Prostate gland (tissue), 2 donors: ENCODE data around the gene IREB2. TPM values are rescaled to one million over a fixed set of nuclear protein-coding genes. Genes with fewer than 3 reads are reported as not detected.

ENCODE experiments used
- DNase-seq: peaks from one replicate; pipeline ENCODE4 v3.0.0-alpha.2; 2019; ENCODE audit warnings: low spot score
- H3K27ac ChIP-seq, 2 donors: fragments of 200-600 bp; sonication (generic); 2 replicates each; pipeline ENCODE4 v1.5.1; 2017 to 2019
- H3K27me3 ChIP-seq: fragments of 200-600 bp; sonication (generic); replicated peaks from 2 replicates; pipeline ENCODE4 v1.5.1; 2019; ENCODE audit not compliant: insufficient read depth
- H3K36me3 ChIP-seq, 2 donors: fragments of 200-600 bp; sonication (generic); 1 replicate in 1 of 2; 2 replicates in 1 of 2; pipeline versions ENCODE4 v1.5.1 to v1.8.1; 2017 to 2019
- H3K4me1 ChIP-seq: fragments of 200-600 bp; sonication (generic); replicated peaks from 2 replicates; pipeline ENCODE4 v1.5.1; 2019
- H3K4me3 ChIP-seq, 2 donors: fragments of 200-600 bp; sonication (generic); 2 replicates each; pipeline ENCODE4 v1.5.1; 2017 to 2019
- H3K9me3 ChIP-seq: fragments of 200-600 bp; sonication (generic); 2 replicates; pipeline ENCODE4 v1.5.1; 2017
- POLR2A ChIP-seq: fragments of 450-650 bp; IDR thresholded peaks from one replicate; pipeline ENCODE4 v1.6.1; 2016; ENCODE audit warnings: antibody characterized with exemption, mild to moderate bottlenecking
- POLR2AphosphoS5 ChIP-seq: sonication (generic); formaldehyde crosslinking; IDR thresholded peaks from one replicate; pipeline ENCODE4 v1.6.1; 2017; ENCODE audit warnings: antibody characterized with exemption
- WGBS: methylation state at CpG from one replicate; pipeline ENCODE4 v1.1.5; 2018; 5-methylcytosine and 5-hydroxymethylcytosine counted together
- intact Hi-C: fragments of 100-400 bp; cut with DNase I; formaldehyde crosslinking; loops from one replicate; pipeline ENCODE4 v1.14.2; 2022
- total RNA-seq, 2 donors: library from RNA; depleted of rRNA; stranded (reverse); fragments of >200 nt; gene quantifications; one replicate each; pipeline ENCODE4 v1.1.0, GENCODE V29; 2016
- TF ChIP-seq, protein P1 (sequence below), 4 experiments: fragments of 200-600 bp in 2 of 4; fragments of 450-650 bp in 2 of 4; sonication (generic) in 2 of 4; IDR thresholded peaks; 1 replicate in 3 of 4; 2 replicates in 1 of 4; pipeline ENCODE4 v1.5.1; 2016 to 2019; ENCODE audit warnings: antibody characterized with exemption in 4 of 4, mild to moderate bottlenecking in 2 of 4, moderate library complexity in 2 of 4

The IREB2 gene
- total RNA-seq, 2 donors from 2014 or later = 30.5 to 39.0 TPM

DNA sequence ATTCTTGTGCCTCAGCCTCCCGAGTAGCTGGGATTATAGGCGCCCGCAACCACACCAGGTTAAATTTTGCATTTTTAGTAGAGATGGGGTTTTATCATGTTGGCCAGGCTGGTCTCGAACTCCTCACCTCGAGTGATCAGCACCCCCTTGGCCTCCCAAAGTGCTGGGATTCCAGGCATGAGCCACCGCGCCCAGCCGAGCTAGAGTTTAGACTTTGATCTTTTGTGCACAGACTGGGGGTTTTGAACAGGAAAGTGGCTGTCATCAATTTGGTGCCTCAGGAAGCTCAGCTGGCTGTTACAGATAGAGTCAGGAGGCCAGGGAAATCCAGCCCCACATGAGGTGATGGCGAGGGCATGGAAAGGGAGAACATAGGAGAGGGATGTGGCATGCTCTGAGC lies 19.3 kb upstream of the IREB2 start:
- DNase-seq = no peak
- no peak overlapping the region for H3K27ac ChIP-seq
- 81% methylated on average over 9 of the region's 9 CpGs for WGBS
- TF ChIP-seq, protein P1, sequence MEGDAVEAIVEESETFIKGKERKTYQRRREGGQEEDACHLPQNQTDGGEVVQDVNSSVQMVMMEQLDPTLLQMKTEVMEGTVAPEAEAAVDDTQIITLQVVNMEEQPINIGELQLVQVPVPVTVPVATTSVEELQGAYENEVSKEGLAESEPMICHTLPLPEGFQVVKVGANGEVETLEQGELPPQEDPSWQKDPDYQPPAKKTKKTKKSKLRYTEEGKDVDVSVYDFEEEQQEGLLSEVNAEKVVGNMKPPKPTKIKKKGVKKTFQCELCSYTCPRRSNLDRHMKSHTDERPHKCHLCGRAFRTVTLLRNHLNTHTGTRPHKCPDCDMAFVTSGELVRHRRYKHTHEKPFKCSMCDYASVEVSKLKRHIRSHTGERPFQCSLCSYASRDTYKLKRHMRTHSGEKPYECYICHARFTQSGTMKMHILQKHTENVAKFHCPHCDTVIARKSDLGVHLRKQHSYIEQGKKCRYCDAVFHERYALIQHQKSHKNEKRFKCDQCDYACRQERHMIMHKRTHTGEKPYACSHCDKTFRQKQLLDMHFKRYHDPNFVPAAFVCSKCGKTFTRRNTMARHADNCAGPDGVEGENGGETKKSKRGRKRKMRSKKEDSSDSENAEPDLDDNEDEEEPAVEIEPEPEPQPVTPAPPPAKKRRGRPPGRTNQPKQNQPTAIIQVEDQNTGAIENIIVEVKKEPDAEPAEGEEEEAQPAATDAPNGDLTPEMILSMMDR (IDR thresholded peaks at IDR 0.05) = no peak
- no peak for TF ChIP-seq POLR2A
- no peak for TF ChIP-seq POLR2AphosphoS5
- no peaks in the 10 kb centered on the region for H3K4me1 ChIP-seq
- intact Hi-C loops = no loop called here
- no peaks in the 10 kb centered on the region for H3K9me3 ChIP-seq
- no peaks in the 10 kb centered on the region for H3K36me3 ChIP-seq
- no peaks in the 10 kb centered on the region for H3K27me3 ChIP-seq
- no peak overlapping the region for H3K4me3 ChIP-seq

DNA sequence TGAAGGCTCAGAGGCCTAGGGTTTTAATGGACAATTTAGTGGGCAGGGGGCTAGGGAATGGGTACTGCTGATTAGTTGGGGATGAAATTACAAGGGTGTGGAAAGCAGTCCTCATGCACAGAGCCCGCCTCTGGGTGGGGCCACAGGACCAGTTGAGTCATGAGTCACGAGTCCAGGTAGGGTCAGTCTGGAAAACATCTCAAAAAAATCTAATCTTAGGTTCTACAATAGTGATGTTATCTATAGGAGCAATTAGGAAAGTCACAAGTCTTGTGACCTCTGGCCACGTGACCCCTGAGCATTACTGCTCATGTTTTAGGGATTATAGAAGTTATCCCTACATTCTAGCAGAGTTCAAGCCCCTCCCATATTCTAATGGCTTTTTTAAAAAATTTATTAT lies 18.6 kb upstream of the IREB2 start:
- DNase-seq = no peak
- TF ChIP-seq POLR2A = no peak
- TF ChIP-seq POLR2AphosphoS5 = no peak
- TF ChIP-seq, protein P1 (IDR thresholded peaks at IDR 0.05) = no peak
- WGBS = 89% methylated on average over 3 of the region's 3 CpGs
- no peak overlapping the region for H3K4me3 ChIP-seq
- H3K9me3 ChIP-seq = no peaks in the 10 kb centered on the region
- intact Hi-C loops = no loop called here
- H3K27me3 ChIP-seq = no peaks in the 10 kb centered on the region
- no peaks in the 10 kb centered on the region for H3K4me1 ChIP-seq
- no peak overlapping the region for H3K27ac ChIP-seq
- H3K36me3 ChIP-seq = no peaks in the 10 kb centered on the region

DNA sequence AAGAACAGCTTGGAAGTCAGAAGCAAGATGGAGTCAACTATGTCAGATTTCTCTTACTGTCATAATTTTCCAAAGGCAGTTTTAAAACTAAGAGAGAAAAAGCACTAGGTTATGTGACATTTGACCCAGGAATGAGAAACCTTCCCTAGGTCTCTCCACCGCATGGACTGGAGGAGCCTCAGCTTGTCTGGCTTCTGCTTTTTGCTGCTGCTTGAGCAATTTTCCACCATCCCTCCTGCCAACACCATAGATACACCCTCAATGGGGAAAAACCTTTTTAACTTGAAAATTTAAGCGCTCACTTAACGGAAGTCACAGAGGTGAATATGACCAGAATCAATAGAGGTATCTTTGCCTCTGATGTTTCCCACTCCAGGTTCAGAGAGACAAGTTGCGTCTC lies 17.8 kb upstream of the IREB2 start:
- Histone ChIP-seq H3K9me3 (no peaks in the 10 kb centered on the region), H3K4me3 (no peak overlapping the region), H3K27me3 (no peaks in the 10 kb centered on the region), H3K27ac (no peak overlapping the region), H3K4me1 (no peaks in the 10 kb centered on the region), H3K36me3 (no peaks in the 10 kb centered on the region)
- no peak for DNase-seq
- TF ChIP-seq, protein P1 (IDR thresholded peaks at IDR 0.05) = no peak
- TF ChIP-seq POLR2AphosphoS5 (no peak), POLR2A (no peak)
- WGBS = 89% methylated on average over 4 of the region's 4 CpGs
- intact Hi-C loops = loop anchor here (5.0 kb wide), 2 partner anchors 113 to 308 kb away; no protein-coding TSS in a partner anchor

DNA sequence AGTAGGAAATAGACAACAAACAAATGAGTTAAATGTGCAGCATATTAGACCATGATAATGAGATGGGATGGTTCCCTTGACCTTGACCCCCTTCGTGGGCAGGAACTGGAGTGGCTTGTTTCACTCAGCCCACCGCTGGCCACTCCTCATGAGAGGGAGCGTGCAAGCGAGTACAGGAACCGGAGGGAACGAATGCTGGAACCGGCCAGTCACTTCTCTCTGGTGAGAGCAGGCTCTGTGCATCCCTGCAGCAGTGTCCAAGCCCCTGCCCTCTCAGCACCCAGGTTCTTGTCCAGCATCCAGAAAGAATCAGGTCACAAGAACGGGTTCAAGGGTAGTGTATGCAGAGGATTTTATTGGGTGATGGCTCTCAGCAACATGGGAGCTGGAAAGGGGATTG lies 17.2 kb upstream of the IREB2 start:
- WGBS = 81% methylated on average over 8 of the region's 8 CpGs
- no peaks in the 10 kb centered on the region for H3K9me3 ChIP-seq
- no peak overlapping the region for H3K4me3 ChIP-seq
- DNase-seq = no peak
- intact Hi-C loops = loop anchor here (5.0 kb wide), 2 partner anchors 113 to 308 kb away; no protein-coding TSS in a partner anchor
- no peaks in the 10 kb centered on the region for H3K27me3 ChIP-seq
- H3K4me1 ChIP-seq = no peaks in the 10 kb centered on the region
- no peaks in the 10 kb centered on the region for H3K36me3 ChIP-seq
- TF ChIP-seq POLR2AphosphoS5 (no peak), POLR2A (no peak)
- TF ChIP-seq, protein P1 (IDR thresholded peaks at IDR 0.05) = no peak
- no peak overlapping the region for H3K27ac ChIP-seq

DNA sequence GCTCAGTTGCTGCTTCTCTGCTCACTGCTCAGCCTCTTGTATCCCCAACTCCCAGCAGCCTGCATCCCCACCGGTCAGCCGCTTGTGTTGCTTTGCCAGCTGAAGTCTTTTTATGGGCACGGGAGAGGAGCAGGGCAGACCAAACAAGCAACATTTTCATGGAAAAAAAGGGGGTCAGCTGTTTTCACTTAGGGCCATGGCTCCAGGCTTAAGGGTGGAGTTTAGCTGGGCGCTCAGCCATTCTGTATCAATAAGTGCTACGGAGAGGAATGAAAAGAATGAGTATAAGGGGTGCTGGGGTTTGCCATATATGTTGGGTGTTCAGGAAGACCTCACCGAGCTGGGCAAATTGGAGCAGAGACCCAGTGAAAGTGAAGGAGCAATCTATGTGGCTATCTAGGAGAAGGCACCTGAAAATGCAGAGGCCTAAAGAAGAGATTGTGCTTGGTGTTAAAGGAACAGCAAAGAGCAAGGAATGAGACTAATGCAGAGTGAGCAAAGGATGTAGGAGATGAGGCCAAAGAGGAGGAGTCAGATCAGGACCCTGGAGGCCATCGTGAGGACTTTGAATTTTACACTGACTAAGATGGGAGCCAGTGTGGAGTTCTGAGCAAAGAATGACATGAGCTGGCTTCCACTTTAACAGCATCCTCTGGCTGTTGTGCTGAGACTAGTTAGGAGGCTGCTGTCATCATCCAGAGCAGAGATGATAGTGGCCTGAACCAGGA lies 16.6 kb upstream of the IREB2 start:
- intact Hi-C loops = loop anchor here (5.0 kb wide), 2 partner anchors 114 to 309 kb away; no protein-coding TSS in a partner anchor
- Histone ChIP-seq H3K4me1 (no peaks in the 10 kb centered on the region), H3K27ac (no peak overlapping the region), H3K9me3 (no peaks in the 10 kb centered on the region), H3K36me3 (no peaks in the 10 kb centered on the region), H3K4me3 (no peak overlapping the region), H3K27me3 (no peaks in the 10 kb centered on the region)
- TF ChIP-seq POLR2AphosphoS5 = no peak
- TF ChIP-seq, protein P1 (IDR thresholded peaks at IDR 0.05) = no peak
- TF ChIP-seq POLR2A = no peak
- 59% methylated on average over 7 of the region's 7 CpGs for WGBS
- DNase-seq = no peak
